Fibroblast of lung (primary cell): Measurements from ENCODE around the gene NRAP. TPM values are rescaled to one million over a fixed set of nuclear protein-coding genes. Genes with fewer than 3 reads are reported as not detected.

Experiments
- DNase-seq, 2 donors: peaks; one replicate each; pipeline versions ENCODE4 v3.0.0 to v3.0.0-alpha.2; 2010; ENCODE audit warnings: low read depth in 2 of 2
- H2AFZ ChIP-seq: 2 replicates; pipeline ENCODE4 v1.5.1; 2012; ENCODE audit warnings: low read length, control low read depth, inconsistent platforms
- H3K27ac ChIP-seq: 2 replicates; pipeline ENCODE4 v1.5.1; 2011; ENCODE audit warnings: low read length, control low read depth; ENCODE audit not compliant: insufficient read depth
- H3K27me3 ChIP-seq: 2 replicates; pipeline ENCODE4 v1.5.1; 2011; ENCODE audit warnings: mild to moderate bottlenecking, low read length; ENCODE audit not compliant: control insufficient read depth, insufficient read depth
- H3K36me3 ChIP-seq: 2 replicates; pipeline ENCODE4 v1.5.1; 2011; ENCODE audit warnings: low read length; ENCODE audit not compliant: control insufficient read depth, insufficient read depth
- H3K4me1 ChIP-seq: 2 replicates; pipeline ENCODE4 v1.5.1; 2011; ENCODE audit warnings: low read length; ENCODE audit not compliant: control insufficient read depth, insufficient read depth; ENCODE audit errors: extremely low read depth
- H3K4me2 ChIP-seq: 2 replicates; pipeline ENCODE4 v1.5.1; 2011; ENCODE audit warnings: low read length, control low read depth; ENCODE audit not compliant: insufficient read depth; ENCODE audit errors: extremely low read depth
- H3K4me3 ChIP-seq, 4 experiments: fragments of 200-600 bp in 1 of 4; sonication (generic) in 1 of 4; replicated peaks in 1 of 4; 2 replicates each; pipeline ENCODE4 v1.5.1; 2011 to 2016; ENCODE audit warnings: low read length in 4 of 4, low read depth in 3 of 4, mild to moderate bottlenecking in 3 of 4, control low read depth in 2 of 4, inconsistent platforms in 1 of 4, mixed read lengths in 1 of 4; ENCODE audit not compliant: insufficient read depth in 1 of 4; ENCODE audit errors: control extremely low read depth in 1 of 4
- H3K79me2 ChIP-seq: 2 replicates; pipeline ENCODE4 v1.5.1; 2012; ENCODE audit warnings: mild to moderate bottlenecking, low read length, inconsistent platforms; ENCODE audit not compliant: control insufficient read depth, insufficient read depth
- H3K9ac ChIP-seq: 2 replicates; pipeline ENCODE4 v1.5.1; 2011; ENCODE audit warnings: mild to moderate bottlenecking, low read length, control low read depth; ENCODE audit not compliant: insufficient read depth
- H3K9me3 ChIP-seq: 2 replicates; pipeline ENCODE4 v1.5.1; 2012; ENCODE audit warnings: low read depth, low read length; ENCODE audit not compliant: control insufficient read depth, insufficient read depth
- H4K20me1 ChIP-seq: 2 replicates; pipeline ENCODE4 v1.5.1; 2011; ENCODE audit warnings: low read length; ENCODE audit not compliant: control insufficient read depth, insufficient read depth; ENCODE audit errors: extremely low read depth
- CTCF ChIP-seq, 2 donors: IDR thresholded peaks in 1 of 2; conservative IDR thresholded peaks in 1 of 2; 1 replicate in 1 of 2; 2 replicates in 1 of 2; pipeline ENCODE4 v1.5.1; 2011 to 2012; ENCODE audit warnings: low read length in 2 of 2, control low read depth in 1 of 2, inconsistent platforms in 1 of 2, low read depth in 1 of 2, mild to moderate bottlenecking in 1 of 2
- EZH2 ChIP-seq: IDR thresholded peaks from 2 replicates; pipeline ENCODE4 v1.5.1; 2012; ENCODE audit warnings: low read length, control low read depth, mild to moderate bottlenecking; ENCODE audit errors: missing control alignments
- polyA plus RNA-seq, 2 donors: library from polyadenylated mRNA; depleted of rRNA in 1 of 2; stranded (reverse) in 1 of 2; unstranded in 1 of 2; fragments of >200 nt; gene quantifications; 2 replicates each; pipeline ENCODE4 v1.2.1, GENCODE V29; 2011 to 2012; ENCODE audit warnings: missing spikeins in 1 of 2
- total RNA-seq: library from RNA; depleted of rRNA; stranded (reverse); fragments of >200 nt; gene quantifications from 2 replicates; pipeline ENCODE4 v1.2.1, GENCODE V29; 2014

The NRAP gene
- total and polyA plus RNA-seq, 2 donors (not counting 1 experiment from before 2014, with no cell fraction given), result not detected

GRCh38 chr10:113695691-113696090, 31.9 kb upstream of the NRAP start:
- Histone ChIP-seq H3K4me3 (no peak overlapping the region), H3K4me1 (no peaks in the 10 kb centered on the region), H3K27me3 (no peaks in the 10 kb centered on the region), H4K20me1 (no peaks in the 10 kb centered on the region), H3K4me2 (no peak overlapping the region), H3K36me3 (peaks cover 4% of the 10 kb centered on the region), H3K9ac (no peak overlapping the region), H3K9me3 (no peaks in the 10 kb centered on the region), H2AFZ (no peak overlapping the region), H3K27ac (no peak overlapping the region), H3K79me2 (peaks cover 20% of the 10 kb centered on the region)
- no peak for TF ChIP-seq CTCF (conservative IDR thresholded peaks at IDR 0.05 in 1 of 2, IDR thresholded peaks at IDR 0.05 in 1 of 2; ENCODE audit: low read depth in 1 of 2, low read length in 2 of 2)
- TF ChIP-seq EZH2, result no peak
- DNase-seq, result no peak

- Histone ChIP-seq H3K27ac (no peak overlapping the region), H3K36me3 (peaks cover 4% of the 10 kb centered on the region), H3K9me3 (no peaks in the 10 kb centered on the region), H3K79me2 (peaks cover 30% of the 10 kb centered on the region), H3K4me3 (no peak overlapping the region), H2AFZ (no peak overlapping the region), H4K20me1 (no peaks in the 10 kb centered on the region), H3K27me3 (no peaks in the 10 kb centered on the region), H3K4me2 (no peak overlapping the region), H3K4me1 (no peaks in the 10 kb centered on the region), H3K9ac (no peak overlapping the region)
- no peak for DNase-seq
- TF ChIP-seq EZH2 (no peak), CTCF (conservative IDR thresholded peaks at IDR 0.05 in 1 of 2, IDR thresholded peaks at IDR 0.05 in 1 of 2; ENCODE audit: low read depth in 1 of 2, low read length in 2 of 2) (no peak)
These were observed 29.5 kb upstream of the NRAP start for GRCh38 chr10:113693348-113693747.

- Histone ChIP-seq H3K9ac (no peak overlapping the region), H4K20me1 (no peaks in the 10 kb centered on the region), H3K27ac (no peak overlapping the region), H3K79me2 (peaks cover 34% of the 10 kb centered on the region), H3K36me3 (no peaks in the 10 kb centered on the region), H3K9me3 (no peaks in the 10 kb centered on the region), H2AFZ (no peak overlapping the region), H3K4me3 (no peak overlapping the region), H3K4me1 (no peaks in the 10 kb centered on the region), H3K27me3 (no peaks in the 10 kb centered on the region), H3K4me2 (no peak overlapping the region)
- TF ChIP-seq CTCF (conservative IDR thresholded peaks at IDR 0.05 in 1 of 2, IDR thresholded peaks at IDR 0.05 in 1 of 2; ENCODE audit: low read depth in 1 of 2, low read length in 2 of 2), result no peak
- no peak for TF ChIP-seq EZH2
- DNase-seq, result no peak
These were observed 28.4 kb upstream of the NRAP start for GRCh38 chr10:113692271-113692670.
